ENCODE data around the gene ITGA11. TPM values are rescaled to one million over a fixed set of nuclear protein-coding genes. Genes with fewer than 3 reads are reported as not detected.
A peak's percentile ranks its signal among the peaks of the same experiment; 100 is the strongest.

The ITGA11 gene
- total and polyA plus RNA-seq, 5 donors = 11.6 to 34.0 (median 20.4) TPM

DNA sequence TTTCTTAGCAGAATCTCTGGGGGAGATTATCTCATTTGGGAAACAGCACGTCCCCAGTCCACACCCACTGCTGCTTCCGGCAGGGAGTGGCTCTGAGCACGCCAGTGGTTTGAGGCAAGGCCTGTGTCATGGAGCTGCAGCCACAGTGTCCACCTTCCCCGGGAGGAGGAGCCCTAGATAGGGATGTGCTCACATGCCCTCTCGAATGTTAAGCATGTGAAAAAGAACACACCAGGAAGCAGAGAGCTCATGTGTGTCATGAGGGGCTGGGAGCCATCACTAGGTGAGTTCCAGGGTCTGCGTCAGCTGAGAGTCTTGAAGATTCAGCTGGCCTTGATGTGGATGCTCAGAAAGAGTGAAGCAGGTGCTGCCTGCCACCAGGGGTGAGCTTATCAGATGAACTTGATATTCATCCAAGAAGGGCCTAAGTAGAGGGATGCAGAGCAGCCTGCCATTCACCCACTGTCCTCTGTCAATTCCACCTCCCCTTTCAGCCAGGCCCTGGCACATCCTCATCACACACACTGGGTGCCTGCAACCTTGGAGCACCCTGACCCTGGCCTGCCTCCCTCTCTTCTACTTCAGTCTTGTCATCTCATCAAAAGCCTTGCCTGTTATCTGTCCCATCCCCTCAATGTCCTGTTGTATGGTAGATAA lies 16.3 kb downstream of the ITGA11 start:
- peaks cover 10% of the 10 kb centered on the region for H3K4me1 ChIP-seq (ENCODE audit: control insufficient read depth, insufficient read depth, low read length)
- no peaks in the 10 kb centered on the region for H3K9me3 ChIP-seq (ENCODE audit: control insufficient read depth, low read length)
- no peak overlapping the region for H3K27ac ChIP-seq (ENCODE audit: low read length)
- peak in 2 of 3 donors; percentile 63 to 84 for DNase-seq
- H3K27me3 ChIP-seq (ENCODE audit: control insufficient read depth, insufficient read depth) = no peaks in the 10 kb centered on the region
- intact Hi-C loops (cut with DNase I) = no loop called here
- no peak overlapping the region for H3K4me3 ChIP-seq (ENCODE audit: low read length)
- peak; percentile 28 to 71 for ATAC-seq
- 61% methylated on average over 6 of the region's 6 CpGs for WGBS

DNA sequence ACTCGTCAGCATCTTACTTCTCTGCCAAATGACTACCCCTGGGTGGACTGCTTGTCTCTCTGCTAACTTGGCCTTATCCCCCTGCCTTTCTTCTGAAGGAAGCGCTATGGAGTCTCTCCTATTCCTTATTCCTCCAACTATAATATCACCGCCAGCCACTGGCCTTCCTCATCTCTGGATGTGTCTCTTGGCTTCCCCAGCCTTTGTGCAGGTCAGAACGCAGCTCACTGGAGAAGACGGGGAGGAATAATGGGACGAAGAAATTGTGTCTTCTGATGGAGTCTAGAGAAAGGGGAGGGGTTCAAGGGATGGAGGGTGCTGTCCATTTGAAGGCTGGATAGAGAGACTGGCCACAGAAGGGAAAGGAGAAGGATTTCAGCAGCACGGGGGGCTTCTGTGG lies 16.9 kb downstream of the ITGA11 start:
- intact Hi-C loops (cut with DNase I) = no loop called here
- DNase-seq (no peak), ATAC-seq (no peak)
- peaks cover 10% of the 10 kb centered on the region for H3K4me1 ChIP-seq (ENCODE audit: control insufficient read depth, insufficient read depth, low read length)
- no peak overlapping the region for H3K27ac ChIP-seq (ENCODE audit: low read length)
- H3K27me3 ChIP-seq (ENCODE audit: control insufficient read depth, insufficient read depth) = no peaks in the 10 kb centered on the region
- no peaks in the 10 kb centered on the region for H3K9me3 ChIP-seq (ENCODE audit: control insufficient read depth, low read length)
- H3K4me3 ChIP-seq (ENCODE audit: low read length) = no peak overlapping the region
- WGBS = 77% methylated on average over 7 of the region's 7 CpGs

DNA sequence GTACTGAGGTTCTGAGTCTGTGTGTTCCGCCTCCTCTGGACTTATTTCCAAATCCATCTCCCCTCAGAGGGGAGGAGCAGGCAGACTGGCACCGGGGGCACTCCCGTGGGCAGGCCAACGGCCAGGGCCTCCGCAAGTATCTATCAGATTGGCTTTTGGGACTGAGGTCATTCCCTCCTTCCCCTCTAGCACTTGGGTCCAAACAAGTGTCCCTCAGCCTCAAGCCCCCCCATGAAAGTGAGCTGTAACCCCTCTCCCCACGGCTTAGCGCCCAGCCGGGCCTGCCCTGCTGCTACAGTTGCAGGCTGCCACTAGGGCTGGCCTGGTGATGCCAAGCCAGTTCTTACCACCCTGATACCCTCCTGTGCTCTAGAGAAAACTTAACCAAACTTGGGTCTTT lies 17.4 kb downstream of the ITGA11 start:
- no peak overlapping the region for H3K4me3 ChIP-seq (ENCODE audit: low read length)
- no peaks in the 10 kb centered on the region for H3K27me3 ChIP-seq (ENCODE audit: control insufficient read depth, insufficient read depth)
- DNase-seq (no peak), ATAC-seq (no peak)
- H3K9me3 ChIP-seq (ENCODE audit: control insufficient read depth, low read length) = no peaks in the 10 kb centered on the region
- intact Hi-C loops (cut with DNase I) = no loop called here
- 91% methylated on average over 8 of the region's 8 CpGs for WGBS
- peaks cover 10% of the 10 kb centered on the region for H3K4me1 ChIP-seq (ENCODE audit: control insufficient read depth, insufficient read depth, low read length)
- H3K27ac ChIP-seq (ENCODE audit: low read length) = no peak overlapping the region

DNA sequence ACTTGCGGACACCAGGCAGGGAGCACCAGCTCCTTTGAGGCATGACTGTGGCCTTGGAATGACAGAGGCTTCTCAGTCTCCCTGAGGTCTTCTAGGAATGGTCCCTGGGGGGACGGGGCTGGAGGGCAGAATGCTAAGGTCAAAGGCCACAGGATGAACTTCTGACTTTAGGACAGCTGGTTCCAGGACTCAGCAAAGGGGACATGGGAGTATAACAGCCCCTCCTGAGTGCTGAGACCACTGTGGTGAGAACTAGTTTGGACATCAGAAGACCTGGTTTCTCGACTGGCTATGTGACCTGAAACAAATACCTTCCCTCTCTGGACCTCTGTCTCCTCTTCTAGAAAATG lies 17.8 kb downstream of the ITGA11 start:
- Histone ChIP-seq H3K27ac (ENCODE audit: low read length) (no peak overlapping the region), H3K4me3 (ENCODE audit: low read length) (no peak overlapping the region), H3K9me3 (ENCODE audit: control insufficient read depth, low read length) (no peaks in the 10 kb centered on the region), H3K27me3 (ENCODE audit: control insufficient read depth, insufficient read depth) (no peaks in the 10 kb centered on the region), H3K4me1 (ENCODE audit: control insufficient read depth, insufficient read depth, low read length) (peaks cover 10% of the 10 kb centered on the region)
- 82% methylated on average over 3 of the region's 3 CpGs for WGBS
- intact Hi-C loops (cut with DNase I) = no loop called here
- DNase-seq = no peak
- no peak for ATAC-seq

DNA sequence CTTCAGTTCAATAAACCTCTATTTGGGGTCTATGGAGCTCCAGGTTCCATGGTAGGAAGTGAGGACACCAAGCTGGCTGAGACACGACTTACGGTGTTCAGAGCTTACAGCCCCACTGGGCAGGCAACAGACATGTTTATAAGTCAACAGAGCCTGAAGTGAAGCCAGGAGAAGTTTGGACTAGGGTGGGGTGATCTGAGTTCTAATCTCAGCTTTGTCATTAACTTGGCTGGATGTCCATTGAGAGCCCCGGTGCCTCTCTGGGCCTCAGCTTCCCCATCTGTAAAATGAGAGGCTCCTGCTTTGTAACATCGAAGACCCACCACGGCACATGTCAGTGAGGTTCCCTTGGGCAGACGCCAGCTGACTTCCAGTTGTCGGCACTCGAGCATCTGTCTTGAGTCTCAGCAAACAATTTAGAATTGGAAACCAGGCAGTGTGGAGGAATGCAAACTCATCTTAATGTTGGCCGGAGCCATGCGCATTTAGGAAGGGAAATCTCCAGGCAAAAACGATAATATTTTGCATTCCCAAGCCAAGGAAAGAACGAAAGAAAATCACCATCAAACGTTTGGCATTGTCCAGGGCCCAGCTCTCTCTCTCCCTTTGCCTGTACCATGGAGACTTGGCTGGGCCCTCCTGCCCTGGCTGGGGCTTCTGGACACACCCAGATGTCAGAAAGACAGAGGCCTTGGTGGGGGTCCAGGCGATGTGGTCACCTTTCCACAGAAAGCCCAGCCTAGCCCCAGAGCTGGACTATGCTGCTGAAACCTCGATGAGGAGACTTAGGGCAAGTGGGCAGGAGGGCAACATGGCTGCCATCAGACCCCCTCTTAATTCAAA lies 18.4 kb downstream of the ITGA11 start:
- Histone ChIP-seq H3K9me3 (ENCODE audit: control insufficient read depth, low read length) (no peaks in the 10 kb centered on the region), H3K4me1 (ENCODE audit: control insufficient read depth, insufficient read depth, low read length) (peaks cover 5% of the 10 kb centered on the region), H3K27ac (ENCODE audit: low read length) (no peak overlapping the region), H3K27me3 (ENCODE audit: control insufficient read depth, insufficient read depth) (no peaks in the 10 kb centered on the region), H3K4me3 (ENCODE audit: low read length) (no peak overlapping the region)
- intact Hi-C loops (cut with DNase I) = no loop called here
- DNase-seq (peak; percentile 68 to 88 (median 80)), ATAC-seq (peak; percentile 16 to 35)
- WGBS = 66% methylated on average over 15 of the region's 15 CpGs

DNA sequence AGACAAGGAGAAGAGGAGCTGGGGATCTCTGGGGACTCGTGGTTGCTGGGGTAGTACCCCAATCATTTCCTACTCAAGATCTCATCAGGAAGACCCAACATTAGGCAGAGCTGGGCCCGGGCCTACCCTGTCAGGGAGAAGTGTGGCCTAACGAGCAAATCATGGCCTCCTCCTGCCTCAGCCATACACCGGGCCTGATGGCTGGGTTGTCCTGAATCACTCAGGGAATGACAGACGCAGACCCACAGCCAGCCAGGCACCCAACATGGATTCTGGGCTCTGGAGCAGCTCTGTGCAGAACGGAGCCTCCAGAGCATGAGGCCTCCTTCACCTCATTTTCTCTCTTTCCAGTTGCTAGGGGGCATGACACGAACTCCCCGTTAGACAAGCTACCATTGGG lies 19.7 kb downstream of the ITGA11 start:
- no peak overlapping the region for H3K4me3 ChIP-seq (ENCODE audit: low read length)
- WGBS = 87% methylated on average over 8 of the region's 8 CpGs
- H3K9me3 ChIP-seq (ENCODE audit: control insufficient read depth, low read length) = no peaks in the 10 kb centered on the region
- H3K4me1 ChIP-seq (ENCODE audit: control insufficient read depth, insufficient read depth, low read length) = peaks cover 2% of the 10 kb centered on the region
- DNase-seq (no peak), ATAC-seq (no peak)
- no peak overlapping the region for H3K27ac ChIP-seq (ENCODE audit: low read length)
- no peaks in the 10 kb centered on the region for H3K27me3 ChIP-seq (ENCODE audit: control insufficient read depth, insufficient read depth)
- intact Hi-C loops (cut with DNase I) = no loop called here

DNA sequence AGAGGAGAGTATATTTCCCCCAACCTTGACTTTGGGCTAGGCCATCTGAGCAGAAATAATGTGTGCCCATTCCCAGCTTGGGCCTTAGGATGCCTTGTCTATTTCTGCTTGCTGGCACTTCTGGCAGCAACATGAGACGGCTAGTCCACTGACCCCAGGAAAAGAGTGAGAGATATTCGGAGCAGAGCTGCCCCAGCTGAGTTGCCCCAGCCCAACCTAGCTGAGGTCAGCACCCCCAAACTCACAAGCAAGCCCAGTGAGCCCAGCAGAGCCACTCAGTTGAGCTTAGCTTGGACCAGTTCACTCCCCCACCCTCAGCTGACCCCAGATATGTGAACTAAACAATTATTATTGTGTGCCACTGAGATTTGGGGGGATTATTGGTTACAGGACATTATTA lies 20.2 kb downstream of the ITGA11 start:
- no peak overlapping the region for H3K27ac ChIP-seq (ENCODE audit: low read length)
- intact Hi-C loops (cut with DNase I) = no loop called here
- no peak for ATAC-seq
- H3K4me3 ChIP-seq (ENCODE audit: low read length) = no peak overlapping the region
- H3K27me3 ChIP-seq (ENCODE audit: control insufficient read depth, insufficient read depth) = no peaks in the 10 kb centered on the region
- no peak for DNase-seq
- peaks cover 2% of the 10 kb centered on the region for H3K4me1 ChIP-seq (ENCODE audit: control insufficient read depth, insufficient read depth, low read length)
- 90% methylated on average over 2 of the region's 2 CpGs for WGBS
- no peaks in the 10 kb centered on the region for H3K9me3 ChIP-seq (ENCODE audit: control insufficient read depth, low read length)

DNA sequence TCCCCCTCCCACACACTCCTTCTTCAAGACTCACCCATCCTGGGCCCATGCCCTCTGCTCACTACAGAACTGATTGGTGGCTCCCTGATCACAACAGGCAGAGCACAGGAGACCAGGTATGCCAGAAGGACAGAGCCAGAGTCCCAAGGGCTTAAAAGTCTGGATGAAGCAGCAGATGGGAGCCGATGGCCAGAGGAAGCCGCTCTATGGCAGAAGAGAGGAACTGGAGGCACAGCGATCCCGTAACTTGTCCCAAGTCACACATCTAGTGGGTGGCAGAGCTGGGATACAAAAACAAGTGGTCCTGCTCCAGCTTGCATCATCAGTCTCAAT lies 20.7 kb downstream of the ITGA11 start:
- intact Hi-C loops (cut with DNase I) = no loop called here
- ATAC-seq = no peak
- WGBS = 99% methylated on average over 4 of the region's 4 CpGs

DNA sequence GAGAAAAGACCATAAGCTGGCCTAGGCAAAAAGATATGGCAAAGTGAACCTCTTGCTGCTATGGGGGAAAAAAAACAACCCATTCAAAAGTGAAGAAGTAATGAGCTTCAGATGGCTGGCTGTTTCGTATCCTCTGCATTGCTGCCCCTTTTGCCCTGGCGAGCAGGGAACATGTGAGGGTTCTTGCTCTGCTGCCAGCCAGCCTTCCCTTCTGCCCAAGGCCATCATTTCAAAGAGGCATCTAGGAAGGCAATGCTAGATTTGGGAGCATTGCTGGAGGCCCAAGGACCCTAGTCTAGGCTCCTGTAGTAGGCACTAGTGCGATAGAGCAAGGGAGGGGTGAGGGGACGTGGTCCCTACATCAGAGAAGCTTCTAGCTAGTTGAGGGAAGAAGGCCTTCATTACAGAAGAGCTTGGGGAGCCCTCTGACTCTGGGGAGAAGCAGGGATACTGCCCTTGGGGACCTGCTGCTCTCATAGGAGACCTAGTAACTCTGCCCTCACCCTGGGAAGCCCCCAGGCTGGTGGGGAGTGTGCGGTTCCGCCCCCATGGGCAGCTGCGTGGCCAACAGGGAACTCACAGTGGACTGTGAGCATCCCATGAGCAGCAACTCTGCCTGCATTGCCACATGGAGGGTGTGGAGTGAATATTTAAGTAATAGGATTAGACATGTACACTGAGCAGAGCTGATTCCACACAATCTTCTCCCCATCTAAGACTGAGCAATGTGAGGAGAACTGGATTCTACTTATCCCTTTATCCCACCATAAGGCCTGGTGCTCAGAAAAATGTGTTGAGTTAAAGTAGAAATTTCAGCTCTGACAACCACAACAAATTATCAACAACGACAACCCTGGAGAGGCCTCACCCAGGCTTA lies 21.3 kb downstream of the ITGA11 start:
- 91% methylated on average over 8 of the region's 8 CpGs for WGBS
- Histone ChIP-seq H3K9me3 (ENCODE audit: control insufficient read depth, low read length) (no peaks in the 10 kb centered on the region), H3K27me3 (ENCODE audit: control insufficient read depth, insufficient read depth) (no peaks in the 10 kb centered on the region), H3K4me1 (ENCODE audit: control insufficient read depth, insufficient read depth, low read length) (no peaks in the 10 kb centered on the region), H3K4me3 (ENCODE audit: low read length) (no peak overlapping the region), H3K27ac (ENCODE audit: low read length) (no peak overlapping the region)
- ATAC-seq = no peak
- no peak for DNase-seq
- intact Hi-C loops (cut with DNase I) = no loop called here

More for the DNA sequence above, 20.7 kb downstream of the ITGA11 start:
- DNase-seq = no peak
- H3K4me1 ChIP-seq (ENCODE audit: control insufficient read depth, insufficient read depth, low read length) = peaks cover 2% of the 10 kb centered on the region
- no peaks in the 10 kb centered on the region for H3K9me3 ChIP-seq (ENCODE audit: control insufficient read depth, low read length)
- H3K27me3 ChIP-seq (ENCODE audit: control insufficient read depth, insufficient read depth) = no peaks in the 10 kb centered on the region
- H3K27ac ChIP-seq (ENCODE audit: low read length) = no peak overlapping the region
- no peak overlapping the region for H3K4me3 ChIP-seq (ENCODE audit: low read length)

DNA sequence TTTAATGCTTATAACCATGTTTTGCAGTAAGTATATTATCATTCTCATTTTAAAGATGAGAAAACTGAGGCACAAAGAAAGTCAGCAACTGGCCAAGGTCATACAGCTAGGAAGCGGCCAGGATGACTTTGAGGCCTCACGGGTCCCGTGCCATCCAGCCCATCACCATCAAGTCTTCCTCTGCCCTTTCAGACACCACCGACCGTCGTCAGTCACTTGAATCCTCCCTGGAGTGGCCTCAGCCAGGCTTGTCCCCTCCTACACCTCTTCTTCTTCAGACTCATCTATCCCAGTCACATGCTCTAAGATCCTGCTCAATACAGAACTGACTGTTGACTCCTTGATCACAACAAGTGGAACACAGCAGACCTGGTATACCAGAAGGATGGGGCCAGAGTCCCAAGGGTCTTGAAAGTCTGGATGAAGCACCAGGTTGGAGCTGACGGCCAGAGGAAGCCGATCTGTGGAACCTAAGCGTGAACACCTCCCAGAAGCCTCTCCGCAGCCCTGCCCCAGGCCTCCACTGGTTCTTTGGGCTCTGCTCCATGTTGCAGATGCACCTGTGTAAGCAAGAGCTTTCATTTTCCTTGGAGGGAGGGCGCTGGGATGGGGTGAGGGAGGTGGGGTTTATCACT lies 22.1 kb downstream of the ITGA11 start:
- H3K4me1 ChIP-seq (ENCODE audit: control insufficient read depth, insufficient read depth, low read length) = peaks cover 5% of the 10 kb centered on the region
- H3K27me3 ChIP-seq (ENCODE audit: control insufficient read depth, insufficient read depth) = no peaks in the 10 kb centered on the region
- no peak overlapping the region for H3K4me3 ChIP-seq (ENCODE audit: low read length)
- 93% methylated on average over 11 of the region's 11 CpGs for WGBS
- H3K9me3 ChIP-seq (ENCODE audit: control insufficient read depth, low read length) = no peaks in the 10 kb centered on the region
- no peak overlapping the region for H3K27ac ChIP-seq (ENCODE audit: low read length)
- ATAC-seq (no peak), DNase-seq (no peak)
- intact Hi-C loops (cut with DNase I) = no loop called here

DNA sequence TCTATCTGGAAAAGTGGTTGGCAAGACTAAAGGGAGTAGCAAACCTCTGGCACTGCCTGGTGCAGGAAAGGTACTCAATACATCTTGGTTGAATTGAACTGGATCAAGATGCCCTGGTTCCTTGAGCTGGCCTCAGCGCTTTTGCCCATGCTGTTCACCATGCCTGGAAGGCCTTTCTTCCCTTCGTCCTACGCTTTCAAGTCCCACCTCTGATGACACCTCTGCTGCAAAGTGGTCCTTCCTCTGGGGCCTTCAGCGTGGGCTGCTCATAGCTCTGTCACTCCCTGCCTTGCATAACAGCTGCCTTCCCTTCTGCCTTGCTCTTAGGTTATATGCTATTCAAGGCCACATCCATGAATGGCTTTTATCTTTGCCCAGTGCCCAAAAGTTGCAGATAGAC lies 23.0 kb downstream of the ITGA11 start:
- no peak overlapping the region for H3K4me3 ChIP-seq (ENCODE audit: low read length)
- no peaks in the 10 kb centered on the region for H3K9me3 ChIP-seq (ENCODE audit: control insufficient read depth, low read length)
- H3K27ac ChIP-seq (ENCODE audit: low read length) = no peak overlapping the region
- peaks cover 5% of the 10 kb centered on the region for H3K4me1 ChIP-seq (ENCODE audit: control insufficient read depth, insufficient read depth, low read length)
- no peaks in the 10 kb centered on the region for H3K27me3 ChIP-seq (ENCODE audit: control insufficient read depth, insufficient read depth)
- ATAC-seq = no peak
- 96% methylated on average over 4 of the region's 4 CpGs for WGBS
- no peak for DNase-seq
- intact Hi-C loops (cut with DNase I) = no loop called here

Measured in right cardiac atrium (tissue), 5 donors.